Panc1 (cell line): ENCODE results near the gene DGCR6.
"Not testable (repeated sequence)": the region's sequence is repeated elsewhere in the genome, so short reads cannot be mapped to it uniquely, and the experiment has no call there.

Experiments
- TF ChIP-seq, protein P1 (sequence below): fragments of 450-650 bp; IDR thresholded peaks from 2 replicates; pipeline ENCODE4 v1.5.1; 2017; ENCODE audit warnings: mild to moderate bottlenecking
- TF ChIP-seq, protein P2 (sequence below), 2 experiments: IDR thresholded peaks; 2 replicates each; pipeline ENCODE4 v1.6.1; 2011 to 2012; ENCODE audit warnings: low read depth in 2 of 2, control low read depth in 1 of 2, low read length in 1 of 2, mild to moderate bottlenecking in 1 of 2, moderate library complexity in 1 of 2; ENCODE audit not compliant: insufficient read depth in 1 of 2

DNA sequence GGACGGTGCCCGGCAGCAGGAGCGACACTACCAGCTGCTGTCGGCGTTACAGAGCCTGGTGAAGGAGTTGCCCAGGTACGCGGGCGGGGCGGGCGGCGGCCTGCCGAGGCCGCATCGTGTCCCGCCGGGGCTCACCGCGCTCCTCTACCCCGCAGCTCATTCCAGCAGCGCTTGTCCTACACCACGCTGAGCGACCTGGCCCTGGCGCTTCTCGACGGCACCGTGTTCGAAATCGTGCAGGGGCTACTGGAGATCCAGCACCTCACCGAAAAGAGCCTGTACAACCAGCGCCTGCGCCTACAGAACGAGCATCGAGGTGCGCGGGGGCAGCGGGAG is 258 bp downstream of the DGCR6 start:
- TF ChIP-seq, protein P1, sequence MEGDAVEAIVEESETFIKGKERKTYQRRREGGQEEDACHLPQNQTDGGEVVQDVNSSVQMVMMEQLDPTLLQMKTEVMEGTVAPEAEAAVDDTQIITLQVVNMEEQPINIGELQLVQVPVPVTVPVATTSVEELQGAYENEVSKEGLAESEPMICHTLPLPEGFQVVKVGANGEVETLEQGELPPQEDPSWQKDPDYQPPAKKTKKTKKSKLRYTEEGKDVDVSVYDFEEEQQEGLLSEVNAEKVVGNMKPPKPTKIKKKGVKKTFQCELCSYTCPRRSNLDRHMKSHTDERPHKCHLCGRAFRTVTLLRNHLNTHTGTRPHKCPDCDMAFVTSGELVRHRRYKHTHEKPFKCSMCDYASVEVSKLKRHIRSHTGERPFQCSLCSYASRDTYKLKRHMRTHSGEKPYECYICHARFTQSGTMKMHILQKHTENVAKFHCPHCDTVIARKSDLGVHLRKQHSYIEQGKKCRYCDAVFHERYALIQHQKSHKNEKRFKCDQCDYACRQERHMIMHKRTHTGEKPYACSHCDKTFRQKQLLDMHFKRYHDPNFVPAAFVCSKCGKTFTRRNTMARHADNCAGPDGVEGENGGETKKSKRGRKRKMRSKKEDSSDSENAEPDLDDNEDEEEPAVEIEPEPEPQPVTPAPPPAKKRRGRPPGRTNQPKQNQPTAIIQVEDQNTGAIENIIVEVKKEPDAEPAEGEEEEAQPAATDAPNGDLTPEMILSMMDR, result not testable (repeated sequence)
- TF ChIP-seq, protein P2, sequence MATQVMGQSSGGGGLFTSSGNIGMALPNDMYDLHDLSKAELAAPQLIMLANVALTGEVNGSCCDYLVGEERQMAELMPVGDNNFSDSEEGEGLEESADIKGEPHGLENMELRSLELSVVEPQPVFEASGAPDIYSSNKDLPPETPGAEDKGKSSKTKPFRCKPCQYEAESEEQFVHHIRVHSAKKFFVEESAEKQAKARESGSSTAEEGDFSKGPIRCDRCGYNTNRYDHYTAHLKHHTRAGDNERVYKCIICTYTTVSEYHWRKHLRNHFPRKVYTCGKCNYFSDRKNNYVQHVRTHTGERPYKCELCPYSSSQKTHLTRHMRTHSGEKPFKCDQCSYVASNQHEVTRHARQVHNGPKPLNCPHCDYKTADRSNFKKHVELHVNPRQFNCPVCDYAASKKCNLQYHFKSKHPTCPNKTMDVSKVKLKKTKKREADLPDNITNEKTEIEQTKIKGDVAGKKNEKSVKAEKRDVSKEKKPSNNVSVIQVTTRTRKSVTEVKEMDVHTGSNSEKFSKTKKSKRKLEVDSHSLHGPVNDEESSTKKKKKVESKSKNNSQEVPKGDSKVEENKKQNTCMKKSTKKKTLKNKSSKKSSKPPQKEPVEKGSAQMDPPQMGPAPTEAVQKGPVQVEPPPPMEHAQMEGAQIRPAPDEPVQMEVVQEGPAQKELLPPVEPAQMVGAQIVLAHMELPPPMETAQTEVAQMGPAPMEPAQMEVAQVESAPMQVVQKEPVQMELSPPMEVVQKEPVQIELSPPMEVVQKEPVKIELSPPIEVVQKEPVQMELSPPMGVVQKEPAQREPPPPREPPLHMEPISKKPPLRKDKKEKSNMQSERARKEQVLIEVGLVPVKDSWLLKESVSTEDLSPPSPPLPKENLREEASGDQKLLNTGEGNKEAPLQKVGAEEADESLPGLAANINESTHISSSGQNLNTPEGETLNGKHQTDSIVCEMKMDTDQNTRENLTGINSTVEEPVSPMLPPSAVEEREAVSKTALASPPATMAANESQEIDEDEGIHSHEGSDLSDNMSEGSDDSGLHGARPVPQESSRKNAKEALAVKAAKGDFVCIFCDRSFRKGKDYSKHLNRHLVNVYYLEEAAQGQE (IDR thresholded peaks at IDR 0.05; ENCODE audit: insufficient read depth in 1 of 2, low read depth in 2 of 2, low read length in 1 of 2), result not testable (repeated sequence)
